SK-N-SH (cell line): ENCODE data around the gene COL9A3. TPM values are rescaled to one million over a fixed set of nuclear protein-coding genes. Genes with fewer than 3 reads are reported as not detected.

Experiments
- CTCF ChIA-PET: fragments of 300-600, 350-600 bp; formaldehyde crosslinking; extraction: SDS; loops from one replicate; lab custom pipeline; 2021; lab: Yijun Ruan, JAX
- POLR2A ChIA-PET: fragments of 350-600 bp; sonication (Branson Sonifier 250); formaldehyde crosslinking; extraction: SDS; loops from one replicate; lab custom pipeline; 2020; ENCODE audit warnings: antibody characterized with exemption, inconsistent platforms; lab: Yijun Ruan, JAX
- DNase-seq: peaks from one replicate; pipeline ENCODE4 v3.0.0; 2012
- H2AFZ ChIP-seq: fragments of 200-600 bp; sonication (generic); 2 replicates; pipeline ENCODE4 v1.8.1; 2016; ENCODE audit warnings: antibody characterized with exemption, mild to moderate bottlenecking, low read depth
- H3F3A ChIP-seq: fragments of 200-600 bp; sonication (generic); replicated peaks from 2 replicates; pipeline ENCODE3; 2016; ENCODE audit warnings: antibody characterized with exemption, mild to moderate bottlenecking; ENCODE audit not compliant: insufficient read depth
- H3K27ac ChIP-seq, 2 experiments: fragments of 200-500 bp in 1 of 2; fragments of 200-600 bp in 1 of 2; sonication (Bioruptor generic) in 1 of 2; sonication (generic), shearing (Covaris generic) in 1 of 2; 2 replicates each; pipeline versions ENCODE4 v1.5.1 to v1.6.1; 2014 to 2016; ENCODE audit warnings: low read depth in 2 of 2, inconsistent platforms in 1 of 2, low read length in 1 of 2, mild to moderate bottlenecking in 1 of 2, mixed read lengths in 1 of 2
- H3K27me3 ChIP-seq: fragments of 200-600 bp; sonication (generic), shearing (Covaris generic); 2 replicates; pipeline ENCODE4 v1.6.1; 2016; ENCODE audit warnings: mixed run types; ENCODE audit not compliant: insufficient read depth
- H3K36me3 ChIP-seq, 2 experiments: fragments of 200-500 bp in 1 of 2; fragments of 200-600 bp in 1 of 2; sonication (Bioruptor generic) in 1 of 2; sonication (generic) in 1 of 2; replicated peaks in 1 of 2; 2 replicates each; pipeline versions ENCODE3 to v1.5.1; 2014 to 2016; ENCODE audit warnings: low read length in 1 of 2, mild to moderate bottlenecking in 1 of 2; ENCODE audit not compliant: insufficient read depth in 2 of 2, control insufficient read depth in 1 of 2
- H3K4me1 ChIP-seq, 2 experiments: fragments of 200-500 bp in 1 of 2; fragments of 200-600 bp in 1 of 2; sonication (Bioruptor generic) in 1 of 2; sonication (generic), shearing (Covaris generic) in 1 of 2; 2 replicates each; pipeline versions ENCODE4 v1.5.1 to v1.6.1; 2014 to 2016; ENCODE audit warnings: low read depth in 1 of 2, low read length in 1 of 2, mixed run types in 1 of 2; ENCODE audit not compliant: insufficient read depth in 2 of 2, control insufficient read depth in 1 of 2
- H3K4me2 ChIP-seq: fragments of 200-600 bp; sonication (generic), shearing (Covaris generic); 2 replicates; pipeline ENCODE4 v1.6.1; 2017; ENCODE audit warnings: mixed run types
- H3K4me3 ChIP-seq, 2 experiments: fragments of 200-500 bp in 1 of 2; fragments of 200-600 bp in 1 of 2; sonication (Bioruptor generic) in 1 of 2; sonication (generic), shearing (Covaris generic) in 1 of 2; 2 replicates each; pipeline versions ENCODE4 v1.5.1 to v1.8.1; 2014 to 2016; ENCODE audit warnings: low read depth in 2 of 2, inconsistent platforms in 1 of 2, low read length in 1 of 2, mild to moderate bottlenecking in 1 of 2, mixed read lengths in 1 of 2, moderate library complexity in 1 of 2
- H3K79me2 ChIP-seq: fragments of 200-600 bp; sonication (generic); 2 replicates; pipeline ENCODE4 v1.8.1; 2017; ENCODE audit warnings: mild to moderate bottlenecking; ENCODE audit not compliant: insufficient read depth
- H3K9ac ChIP-seq: fragments of 200-600 bp; sonication (generic); 2 replicates; pipeline ENCODE4 v1.6.1; 2017; ENCODE audit warnings: mixed run types
- H3K9me2 ChIP-seq: fragments of 200-600 bp; sonication (generic); 2 replicates; pipeline ENCODE4 v1.6.1; 2017; ENCODE audit warnings: mixed run types
- H3K9me3 ChIP-seq: fragments of 200-600 bp; sonication (generic); 2 replicates; pipeline ENCODE4 v1.6.1; 2017; ENCODE audit warnings: mixed run types, mild to moderate bottlenecking, moderate library complexity
- H4K20me1 ChIP-seq: fragments of 200-600 bp; sonication (generic); 2 replicates; pipeline ENCODE4 v1.6.1; 2017; ENCODE audit warnings: mild to moderate bottlenecking, mixed run types; ENCODE audit not compliant: insufficient read depth
- CHD2 ChIP-seq: fragments of 150-350 bp; IDR thresholded peaks from 2 replicates; pipeline ENCODE4 v1.6.1; 2018; ENCODE audit warnings: low read length; ENCODE audit not compliant: partially characterized antibody
- EP300 ChIP-seq, 2 experiments: IDR thresholded peaks; 2 replicates each; pipeline versions ENCODE4 v1.4.0 to v1.6.1; 2012; ENCODE audit warnings: borderline replicate concordance in 1 of 2, low read depth in 1 of 2, low read length in 1 of 2
- JUND ChIP-seq: IDR thresholded peaks from 2 replicates; pipeline ENCODE4 v1.4.0; 2012
- NFIC ChIP-seq: IDR thresholded peaks from 2 replicates; pipeline ENCODE4 v1.4.0; 2012; ENCODE audit warnings: borderline replicate concordance
- NRF1 ChIP-seq: IDR thresholded peaks from 2 replicates; pipeline ENCODE4 v1.6.1; 2012; ENCODE audit warnings: low read depth, mild to moderate bottlenecking, low read length
- RAD21 ChIP-seq: IDR thresholded peaks from 2 replicates; pipeline ENCODE4 v1.6.1; 2012; ENCODE audit warnings: mild to moderate bottlenecking, low read length
- REST ChIP-seq: IDR thresholded peaks from 2 replicates; pipeline ENCODE4 v1.6.1; 2012; ENCODE audit warnings: mild to moderate bottlenecking, low read depth, low read length, moderate library complexity
- RFX5 ChIP-seq: IDR thresholded peaks from 2 replicates; pipeline ENCODE4 v1.6.1; 2012; ENCODE audit warnings: mild to moderate bottlenecking, improper control_type of control experiment, low read length
- YY1 ChIP-seq: IDR thresholded peaks from 2 replicates; pipeline ENCODE4 v1.4.0; 2012; ENCODE audit warnings: low read depth, mild to moderate bottlenecking
- WGBS: methylation state at CpG from one replicate; pipeline ENCODE4 v1.1.6; 2017; ENCODE audit warnings: low lambda C conversion rate; 5-methylcytosine and 5-hydroxymethylcytosine counted together
- polyA plus RNA-seq, 3 experiments: library from polyadenylated mRNA; depleted of rRNA; stranded (reverse); fragments of >200 nt; gene quantifications; 2 replicates each; pipeline ENCODE4 v1.2.3, GENCODE V29; 2012
- small RNA-seq, 7 experiments: library from RNA; depleted of rRNA; stranded (forward); fragments of <200 nt; gene quantifications; one replicate each; pipeline ENCODE3, GENCODE V24; 2012

The COL9A3 gene
- polyA plus RNA-seq, 1 of the 3 experiments (the other 2 are of a cell fraction), result 2.5 TPM

DNA sequence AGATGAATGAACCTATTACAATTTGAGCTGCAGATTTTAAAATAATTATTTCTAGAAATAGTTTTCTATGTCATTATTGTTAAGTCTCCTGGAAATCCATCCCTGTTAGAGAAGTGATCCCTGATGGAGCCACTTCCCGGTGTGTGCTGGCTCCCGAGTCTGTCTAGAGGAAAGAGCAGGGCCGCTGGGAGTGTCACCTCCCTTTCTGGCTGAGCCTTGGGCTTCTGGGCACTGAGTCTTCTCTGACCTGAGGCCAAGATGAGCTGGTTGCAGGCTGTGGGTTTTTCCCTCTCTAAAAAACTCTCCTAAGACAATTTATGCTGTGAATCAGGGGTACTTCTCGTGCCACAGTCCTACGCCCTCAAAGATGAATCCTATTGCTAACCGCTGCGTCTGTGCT, 73.6 kb downstream of the COL9A3 start:
- no peaks in the 10 kb centered on the region for H3K9me3 ChIP-seq
- H2AFZ ChIP-seq, result no peak overlapping the region
- TF ChIP-seq EP300 (IDR thresholded peaks at IDR 0.05; ENCODE audit: borderline replicate concordance in 1 of 2, low read depth in 1 of 2, low read length in 1 of 2) (no peak), RAD21 (no peak), JUND (no peak), REST (no peak), RFX5 (no peak), CHD2 (no peak), NRF1 (no peak), NFIC (no peak), YY1 (no peak)
- POLR2A ChIA-PET, result no interaction called here
- H3K4me3 ChIP-seq, result no peak overlapping the region
- peaks cover 4% of the 10 kb centered on the region; the same call in 1 of the 2 replicates for H4K20me1 ChIP-seq
- H3F3A ChIP-seq, result peaks cover 30% of the 10 kb centered on the region
- no peaks in the 10 kb centered on the region for H3K79me2 ChIP-seq
- CTCF ChIA-PET, result interaction anchor here (0.7 to 7.2 kb wide), 3 partner anchors 10 to 118 kb away, joined by 3 to 77 read pairs (median 3); no protein-coding TSS in a partner anchor
- H3K4me1 ChIP-seq, result peaks cover 17 to 19% of the 10 kb centered on the region in 2 experiments
- H3K9me2 ChIP-seq, result no peaks in the 10 kb centered on the region
- no peaks in the 10 kb centered on the region for H3K27me3 ChIP-seq
- H3K9ac ChIP-seq, result no peak overlapping the region
- H3K4me2 ChIP-seq, result no peak overlapping the region
- peaks cover 67 to 94% of the 10 kb centered on the region in 2 experiments for H3K36me3 ChIP-seq
- 93% methylated on average over 6 of the region's 7 CpGs for WGBS
- DNase-seq, result no peak
- no peak overlapping the region for H3K27ac ChIP-seq

Small RNA genes within 50 kb of the gene (small RNA-seq; reads per million reads assigned to genes)
- gene DPH3P1, result 0 reads per million in 7 experiments

Other genes starting within 250 kb of the COL9A3 start
- 0.33 and 0.36 TPM in 2 replicates for gene SLCO4A1, start 174.5 kb upstream of the COL9A3 start, polyA plus RNA-seq (2012; rRNA removed)
- gene NTSR1, start 108.2 kb upstream of the COL9A3 start, polyA plus RNA-seq (2012; rRNA removed), result 3.1 and 8.2 TPM in 2 replicates
- gene MRGBP, start 20.6 kb upstream of the COL9A3 start, polyA plus RNA-seq (2012; rRNA removed), result 20.0 and 22.0 TPM in 2 replicates
- 52.9 and 60.8 TPM in 2 replicates for gene OGFR, start 12.2 kb upstream of the COL9A3 start, polyA plus RNA-seq (2012; rRNA removed)
- 10.1 and 11.2 TPM in 2 replicates for gene TCFL5, start 44.8 kb downstream of the COL9A3 start, polyA plus RNA-seq (2012; rRNA removed)
- 14.7 and 15.6 TPM in 2 replicates for gene DIDO1, start 109.5 kb downstream of the COL9A3 start, polyA plus RNA-seq (2012; rRNA removed)
- 18.1 and 18.7 TPM in 2 replicates for gene GID8, start 121.1 kb downstream of the COL9A3 start, polyA plus RNA-seq (2012; rRNA removed)
- not detected in 2 replicates for gene SLC17A9, start 135.7 kb downstream of the COL9A3 start, polyA plus RNA-seq (2012; rRNA removed)
- not detected in 2 replicates for gene BHLHE23, start 189.9 kb downstream of the COL9A3 start, polyA plus RNA-seq (2012; rRNA removed)